NCI-H2029 treated with DMSO at 0.1 percent for 48 hours (cell line): ENCODE measurements around the gene NCS1.
"Not testable (repeated sequence)": the region's sequence is repeated elsewhere in the genome, so short reads cannot be mapped to it uniquely, and the experiment has no call there.

Experiments used
- DNase-seq: peaks from one replicate; lab custom pipeline; 2025; lab: John Stamatoyannopoulos, UW

NCS1 gene

GRCh38 chr9:130237763-130238524 is 65.7 kb downstream of the NCS1 start:
- DNase-seq, result no peak

GRCh38 chr9:130239363-130239695 is 67.1 kb downstream of the NCS1 start:
- no peak for DNase-seq

- DNase-seq, result no peak
These were observed 67.6 kb downstream of the NCS1 start for GRCh38 chr9:130239741-130240241.

GRCh38 chr9:130240410-130241197 is 68.4 kb downstream of the NCS1 start:
- DNase-seq, result peak; percentile 89

GRCh38 chr9:130241198-130241535 is 69.0 kb downstream of the NCS1 start:
- no peak for DNase-seq

GRCh38 chr9:130242270-130243014 is 70.2 kb downstream of the NCS1 start:
- no peak for DNase-seq

GRCh38 chr9:130243015-130243881 is 71.0 kb downstream of the NCS1 start:
- no peak for DNase-seq

- DNase-seq, result no peak
These were observed 71.6 kb downstream of the NCS1 start for GRCh38 chr9:130243882-130244170.

- DNase-seq, result no peak
These were observed 72.5 kb downstream of the NCS1 start for GRCh38 chr9:130244548-130245165.

- no peak for DNase-seq
These were observed 73.3 kb downstream of the NCS1 start for GRCh38 chr9:130245474-130245873.

GRCh38 chr9:130246126-130246525 is 73.9 kb downstream of the NCS1 start:
- DNase-seq, result no peak

- DNase-seq, result no peak
These were observed 82.8 kb downstream of the NCS1 start for GRCh38 chr9:130254747-130255630.

- DNase-seq, result no peak
These were observed 83.5 kb downstream of the NCS1 start for GRCh38 chr9:130255631-130256134.

- no peak for DNase-seq
These were observed 84.4 kb downstream of the NCS1 start for GRCh38 chr9:130256644-130257043.

GRCh38 chr9:130258137-130258536 is 85.9 kb downstream of the NCS1 start:
- not testable (repeated sequence) for DNase-seq

- DNase-seq, result no peak
These were observed 86.8 kb downstream of the NCS1 start for GRCh38 chr9:130259044-130259443.

GRCh38 chr9:130260816-130261765 is 88.9 kb downstream of the NCS1 start:
- DNase-seq, result no peak

- DNase-seq, result no peak
These were observed 90.0 kb downstream of the NCS1 start for GRCh38 chr9:130262061-130262745.
